ENCODE data around the gene CSAD.

Gene CSAD

DNA sequence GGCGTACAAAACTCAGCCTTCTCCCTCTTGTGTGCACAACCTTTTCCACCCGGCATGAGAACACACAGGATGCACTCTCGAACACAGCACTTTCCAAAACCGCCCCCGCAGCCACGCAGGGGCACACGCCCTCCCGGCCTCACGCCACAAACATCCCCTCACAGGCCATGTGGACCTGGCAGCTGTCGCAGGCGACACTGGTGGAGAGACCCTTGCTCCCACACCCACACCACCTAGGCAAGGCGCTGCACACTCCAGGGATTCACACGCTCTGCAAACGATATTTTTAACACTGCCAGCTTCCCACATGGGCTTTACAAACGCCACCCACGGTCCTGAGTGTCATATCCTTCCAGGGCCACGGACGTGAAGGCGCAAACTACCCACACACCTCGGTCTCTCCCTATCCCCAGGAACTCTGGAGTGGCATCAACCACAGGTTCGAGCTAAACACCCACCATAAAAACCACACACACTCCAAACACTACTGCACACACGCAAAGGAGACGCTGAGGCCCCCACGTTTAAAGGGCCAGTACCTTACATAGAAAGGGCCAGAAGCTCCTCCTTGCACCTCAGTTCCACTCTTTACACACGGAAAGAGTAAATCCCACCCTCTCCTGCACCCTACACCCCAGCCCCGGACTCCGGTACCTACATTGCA, 38.7 kb upstream of the CSAD start:
- TF ChIP-seq ZNF8 (CRISPR knock-in tag; IDR thresholded peaks at IDR 0.05) = no peak
- no peak for ATAC-seq

DNA sequence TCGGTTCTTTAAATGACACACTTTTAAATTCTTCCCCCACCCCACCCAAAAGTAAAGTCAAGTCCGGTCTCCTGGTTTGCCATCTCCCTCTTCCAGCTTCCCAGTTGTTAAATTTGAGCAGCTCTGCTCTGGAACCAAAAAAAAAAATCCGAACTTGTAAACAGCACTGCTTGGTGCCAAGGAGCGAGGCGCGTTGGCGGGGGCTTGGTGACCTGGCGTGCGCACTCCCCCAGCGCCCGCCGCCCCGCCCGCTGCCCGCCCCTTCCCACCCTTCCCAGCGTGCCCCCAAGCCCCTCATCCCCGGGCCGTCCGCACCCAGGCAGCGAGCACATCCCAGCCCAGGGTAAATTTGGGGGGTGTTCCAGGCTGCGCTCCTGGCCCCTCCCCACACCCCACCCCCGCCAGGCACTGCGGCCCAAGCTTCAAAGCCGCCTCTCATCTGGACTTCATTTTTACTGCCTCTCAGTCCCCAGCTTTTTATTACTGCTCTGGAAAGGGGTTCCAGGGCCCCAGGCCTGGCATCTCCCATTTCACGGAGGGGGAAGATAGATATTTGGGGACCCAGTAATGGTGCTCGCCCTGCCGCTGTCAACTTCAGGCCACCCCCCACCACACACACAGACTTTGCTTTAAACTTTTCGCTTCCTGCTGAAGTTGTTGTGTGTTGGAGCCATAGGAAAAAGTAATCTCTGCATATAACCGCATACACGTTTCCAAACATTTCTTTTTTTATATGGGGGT, 38.0 kb upstream of the CSAD start:
- ATAC-seq = no peak
- TF ChIP-seq, protein P1, sequence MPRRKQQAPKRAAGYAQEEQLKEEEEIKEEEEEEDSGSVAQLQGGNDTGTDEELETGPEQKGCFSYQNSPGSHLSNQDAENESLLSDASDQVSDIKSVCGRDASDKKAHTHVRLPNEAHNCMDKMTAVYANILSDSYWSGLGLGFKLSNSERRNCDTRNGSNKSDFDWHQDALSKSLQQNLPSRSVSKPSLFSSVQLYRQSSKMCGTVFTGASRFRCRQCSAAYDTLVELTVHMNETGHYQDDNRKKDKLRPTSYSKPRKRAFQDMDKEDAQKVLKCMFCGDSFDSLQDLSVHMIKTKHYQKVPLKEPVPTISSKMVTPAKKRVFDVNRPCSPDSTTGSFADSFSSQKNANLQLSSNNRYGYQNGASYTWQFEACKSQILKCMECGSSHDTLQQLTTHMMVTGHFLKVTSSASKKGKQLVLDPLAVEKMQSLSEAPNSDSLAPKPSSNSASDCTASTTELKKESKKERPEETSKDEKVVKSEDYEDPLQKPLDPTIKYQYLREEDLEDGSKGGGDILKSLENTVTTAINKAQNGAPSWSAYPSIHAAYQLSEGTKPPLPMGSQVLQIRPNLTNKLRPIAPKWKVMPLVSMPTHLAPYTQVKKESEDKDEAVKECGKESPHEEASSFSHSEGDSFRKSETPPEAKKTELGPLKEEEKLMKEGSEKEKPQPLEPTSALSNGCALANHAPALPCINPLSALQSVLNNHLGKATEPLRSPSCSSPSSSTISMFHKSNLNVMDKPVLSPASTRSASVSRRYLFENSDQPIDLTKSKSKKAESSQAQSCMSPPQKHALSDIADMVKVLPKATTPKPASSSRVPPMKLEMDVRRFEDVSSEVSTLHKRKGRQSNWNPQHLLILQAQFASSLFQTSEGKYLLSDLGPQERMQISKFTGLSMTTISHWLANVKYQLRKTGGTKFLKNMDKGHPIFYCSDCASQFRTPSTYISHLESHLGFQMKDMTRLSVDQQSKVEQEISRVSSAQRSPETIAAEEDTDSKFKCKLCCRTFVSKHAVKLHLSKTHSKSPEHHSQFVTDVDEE (CRISPR knock-in tag; IDR thresholded peaks at IDR 0.05) = no peak
- TF ChIP-seq, protein P2, sequence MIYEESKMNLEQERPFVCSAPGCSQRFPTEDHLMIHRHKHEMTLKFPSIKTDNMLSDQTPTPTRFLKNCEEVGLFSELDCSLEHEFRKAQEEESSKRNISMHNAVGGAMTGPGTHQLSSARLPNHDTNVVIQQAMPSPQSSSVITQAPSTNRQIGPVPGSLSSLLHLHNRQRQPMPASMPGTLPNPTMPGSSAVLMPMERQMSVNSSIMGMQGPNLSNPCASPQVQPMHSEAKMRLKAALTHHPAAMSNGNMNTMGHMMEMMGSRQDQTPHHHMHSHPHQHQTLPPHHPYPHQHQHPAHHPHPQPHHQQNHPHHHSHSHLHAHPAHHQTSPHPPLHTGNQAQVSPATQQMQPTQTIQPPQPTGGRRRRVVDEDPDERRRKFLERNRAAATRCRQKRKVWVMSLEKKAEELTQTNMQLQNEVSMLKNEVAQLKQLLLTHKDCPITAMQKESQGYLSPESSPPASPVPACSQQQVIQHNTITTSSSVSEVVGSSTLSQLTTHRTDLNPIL (CRISPR knock-in tag; IDR thresholded peaks at IDR 0.05; ENCODE audit: low read depth) = no peak
- TF ChIP-seq ZFP3 (CRISPR knock-in tag; IDR thresholded peaks at IDR 0.05) = no peak

- ATAC-seq = no peak
- TF ChIP-seq GLIS3 (CRISPR knock-in tag; IDR thresholded peaks at IDR 0.05) (no peak), PATZ1 (CRISPR knock-in tag; IDR thresholded peaks at IDR 0.05; ENCODE audit: borderline replicate concordance) (no peak), PPARA (CRISPR knock-in tag; IDR thresholded peaks at IDR 0.05; ENCODE audit: borderline replicate concordance) (no peak), ZNF8 (CRISPR knock-in tag; IDR thresholded peaks at IDR 0.05) (no peak), SNAI2 (CRISPR knock-in tag; IDR thresholded peaks at IDR 0.05) (no peak), ZNF565 (CRISPR knock-in tag; conservative IDR thresholded peaks at IDR 0.05; ENCODE audit: low read depth) (no peak), ESRRG (CRISPR knock-in tag; IDR thresholded peaks at IDR 0.05) (no peak), ARNTL (CRISPR knock-in tag; IDR thresholded peaks at IDR 0.05; ENCODE audit: borderline replicate concordance, low read depth) (no peak), ZFP3 (CRISPR knock-in tag; IDR thresholded peaks at IDR 0.05) (no peak), RARB (CRISPR knock-in tag; IDR thresholded peaks at IDR 0.05) (no peak), BACH2 (CRISPR knock-in tag; IDR thresholded peaks at IDR 0.05; ENCODE audit: borderline replicate concordance) (no peak), ZNF70 (CRISPR knock-in tag; IDR thresholded peaks at IDR 0.05) (no peak), OSR1 (CRISPR knock-in tag; IDR thresholded peaks at IDR 0.05) (no peak), ZFP30 (CRISPR knock-in tag; IDR thresholded peaks at IDR 0.05) (no peak), CSDC2 (CRISPR knock-in tag; IDR thresholded peaks at IDR 0.05) (no peak)
- TF ChIP-seq, protein P3, sequence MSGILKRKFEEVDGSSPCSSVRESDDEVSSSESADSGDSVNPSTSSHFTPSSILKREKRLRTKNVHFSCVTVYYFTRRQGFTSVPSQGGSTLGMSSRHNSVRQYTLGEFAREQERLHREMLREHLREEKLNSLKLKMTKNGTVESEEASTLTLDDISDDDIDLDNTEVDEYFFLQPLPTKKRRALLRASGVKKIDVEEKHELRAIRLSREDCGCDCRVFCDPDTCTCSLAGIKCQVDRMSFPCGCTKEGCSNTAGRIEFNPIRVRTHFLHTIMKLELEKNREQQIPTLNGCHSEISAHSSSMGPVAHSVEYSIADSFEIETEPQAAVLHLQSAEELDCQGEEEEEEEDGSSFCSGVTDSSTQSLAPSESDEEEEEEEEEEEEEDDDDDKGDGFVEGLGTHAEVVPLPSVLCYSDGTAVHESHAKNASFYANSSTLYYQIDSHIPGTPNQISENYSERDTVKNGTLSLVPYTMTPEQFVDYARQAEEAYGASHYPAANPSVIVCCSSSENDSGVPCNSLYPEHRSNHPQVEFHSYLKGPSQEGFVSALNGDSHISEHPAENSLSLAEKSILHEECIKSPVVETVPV (CRISPR knock-in tag; IDR thresholded peaks at IDR 0.05) = no peak
Measured at GRCh38 chr12:53217931-53218307, 37.2 kb upstream of the CSAD start.

DNA sequence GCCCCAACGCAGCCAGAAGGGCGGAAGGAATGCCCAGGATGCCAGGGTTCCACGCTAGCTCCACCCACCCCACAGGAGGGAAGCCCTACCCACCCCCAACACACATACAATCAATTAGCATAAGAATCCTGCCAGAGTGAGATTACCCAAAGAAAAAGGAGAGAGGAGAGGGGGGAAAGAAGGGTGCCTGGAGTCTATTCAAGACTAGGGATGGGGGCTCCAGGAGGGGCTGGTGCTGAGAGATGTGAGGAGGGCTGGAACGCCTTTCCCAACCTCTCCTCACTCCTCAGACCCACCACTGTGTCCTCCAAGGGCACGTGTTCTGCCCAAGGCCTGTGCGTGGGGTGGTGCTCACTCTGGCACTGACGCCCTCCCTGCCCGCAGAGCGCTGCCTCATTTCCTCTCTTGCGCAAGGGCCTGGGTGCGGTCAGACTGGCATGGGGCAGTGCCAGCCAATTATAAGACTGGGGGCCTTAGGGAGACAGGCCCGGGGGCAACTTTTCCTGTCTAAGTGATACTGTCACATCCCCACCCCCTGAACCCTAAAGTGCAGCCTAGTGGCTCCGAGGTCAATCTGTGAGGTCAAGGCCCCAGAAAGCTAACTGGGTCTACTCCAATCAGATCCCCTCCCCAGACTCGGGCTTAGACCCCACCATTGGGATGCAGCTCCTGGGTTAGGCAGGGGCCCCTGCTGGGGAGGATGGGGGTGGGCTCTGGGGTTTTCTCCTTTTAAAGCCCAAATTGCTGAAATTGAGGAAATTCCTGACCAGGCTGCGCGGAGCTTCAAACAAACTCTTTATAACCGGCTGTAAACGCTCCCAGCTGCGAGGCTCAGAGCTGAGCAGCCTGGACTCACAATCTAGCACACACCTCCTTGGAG, 36.6 kb upstream of the CSAD start:
- TF ChIP-seq GLIS3 (CRISPR knock-in tag; IDR thresholded peaks at IDR 0.05) (no peak), ESRRG (CRISPR knock-in tag; IDR thresholded peaks at IDR 0.05) (no peak), ZFP30 (CRISPR knock-in tag; IDR thresholded peaks at IDR 0.05) (no peak), CSDC2 (CRISPR knock-in tag; IDR thresholded peaks at IDR 0.05) (no peak), PPARA (CRISPR knock-in tag; IDR thresholded peaks at IDR 0.05; ENCODE audit: borderline replicate concordance) (no peak), ZNF565 (CRISPR knock-in tag; conservative IDR thresholded peaks at IDR 0.05; ENCODE audit: low read depth) (no peak), TOX (CRISPR knock-in tag; IDR thresholded peaks at IDR 0.05; ENCODE audit: borderline replicate concordance) (no peak)
- TF ChIP-seq, protein P1 (CRISPR knock-in tag; IDR thresholded peaks at IDR 0.05) = no peak
- no peak for ATAC-seq

Measured in SK-N-SH treated with all-trans-retinoic acid at 6 μM for 48 hours (cell line).